Measurements from ENCODE around the gene PSME1. TPM values are rescaled to one million over a fixed set of nuclear protein-coding genes. Genes with fewer than 3 reads are reported as not detected.
A peak's percentile ranks its signal among the peaks of the same experiment; 100 is the strongest.

Gene PSME1
- total and polyA plus RNA-seq, 2 of the 13 experiments (the other 11 are each of a cell fraction or from before 2014, with no cell fraction given) = 159 to 608 TPM

DNA sequence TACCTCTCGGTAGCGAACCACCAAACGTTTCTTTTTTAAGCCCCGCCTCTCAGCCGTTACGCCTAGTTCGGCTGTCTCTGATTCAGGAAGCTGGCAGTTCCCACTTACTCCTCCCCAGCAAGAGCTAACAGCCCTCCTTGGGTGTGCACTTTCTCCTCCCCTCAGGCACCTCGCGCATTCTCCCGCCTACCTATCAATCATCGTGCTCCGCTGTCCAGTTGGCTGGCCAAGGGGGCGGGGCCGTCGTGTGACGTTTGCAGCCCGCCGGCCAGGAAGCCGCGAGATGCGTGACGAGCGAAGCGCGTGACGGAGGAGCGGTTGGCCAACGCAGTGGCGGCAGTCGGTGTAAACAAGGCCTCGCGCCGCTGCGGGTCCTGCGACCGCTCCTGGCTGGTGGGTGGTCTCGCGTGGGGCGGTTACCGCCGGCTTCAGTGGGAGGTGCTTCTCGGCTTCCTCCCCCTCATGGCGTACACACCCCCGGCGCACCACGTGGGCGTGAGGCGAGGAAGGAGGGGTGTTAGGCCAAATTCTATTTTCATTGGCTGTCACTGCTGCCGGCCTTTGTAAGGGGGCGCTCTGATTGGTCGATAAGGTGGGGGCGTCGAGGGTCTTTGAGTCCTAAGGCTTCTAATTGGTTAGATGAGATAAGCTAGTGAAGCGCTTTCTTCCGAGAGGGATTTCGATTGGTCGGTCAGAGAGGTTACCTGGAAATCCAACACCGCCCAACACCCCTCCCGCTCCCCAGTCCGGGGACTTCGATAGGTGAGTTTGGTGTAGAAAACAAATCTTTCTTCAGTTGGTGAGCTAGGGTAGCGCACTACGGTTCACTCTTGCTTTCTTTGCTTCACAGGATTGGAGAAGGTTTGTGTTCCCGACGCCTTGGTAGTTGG lies 21.2 kb upstream of the PSME1 start, which contains the start of the genes DCAF11 and NRL (continued):
- TF ChIP-seq DPF2 (CRISPR knock-in tag; IDR thresholded peaks at IDR 0.05; ENCODE audit: borderline replicate concordance, low read depth) = 0 out of 2 replicates have a peak, but pooled peaks have one; percentile 39
- peak; percentile 95; the same call in 1 of the 2 replicates for TF ChIP-seq ZFP41 (CRISPR knock-in tag; IDR thresholded peaks at IDR 0.05; ENCODE audit: borderline replicate concordance)
- peak; percentile 98 for TF ChIP-seq ZC3H4 (CRISPR knock-in tag; IDR thresholded peaks at IDR 0.05; ENCODE audit: borderline replicate concordance)
- TF ChIP-seq RFXANK (CRISPR knock-in tag; IDR thresholded peaks at IDR 0.05) = peak; percentile 95; the same call in 1 of the 2 replicates
- peak; percentile 53 for TF ChIP-seq POLR2G (IDR thresholded peaks at IDR 0.05; ENCODE audit: low read depth, low read length)
- TF ChIP-seq KAT8 (CRISPR knock-in tag; IDR thresholded peaks at IDR 0.05) = peak; percentile 82
- TF ChIP-seq, protein P1, sequence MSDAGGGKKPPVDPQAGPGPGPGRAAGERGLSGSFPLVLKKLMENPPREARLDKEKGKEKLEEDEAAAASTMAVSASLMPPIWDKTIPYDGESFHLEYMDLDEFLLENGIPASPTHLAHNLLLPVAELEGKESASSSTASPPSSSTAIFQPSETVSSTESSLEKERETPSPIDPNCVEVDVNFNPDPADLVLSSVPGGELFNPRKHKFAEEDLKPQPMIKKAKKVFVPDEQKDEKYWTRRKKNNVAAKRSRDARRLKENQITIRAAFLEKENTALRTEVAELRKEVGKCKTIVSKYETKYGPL (CRISPR knock-in tag; IDR thresholded peaks at IDR 0.05) = peak; percentile 60; the same call in 1 of the 2 replicates
- peak; percentile 99 for TF ChIP-seq PTBP1 (IDR thresholded peaks at IDR 0.05; ENCODE audit: low read depth, low read length, poor library complexity, severe bottlenecking)
- no peak; the same call in 1 of the 2 replicates for TF ChIP-seq ATAD3A (CRISPR knock-in tag; IDR thresholded peaks at IDR 0.05)
- TF ChIP-seq, protein P2, sequence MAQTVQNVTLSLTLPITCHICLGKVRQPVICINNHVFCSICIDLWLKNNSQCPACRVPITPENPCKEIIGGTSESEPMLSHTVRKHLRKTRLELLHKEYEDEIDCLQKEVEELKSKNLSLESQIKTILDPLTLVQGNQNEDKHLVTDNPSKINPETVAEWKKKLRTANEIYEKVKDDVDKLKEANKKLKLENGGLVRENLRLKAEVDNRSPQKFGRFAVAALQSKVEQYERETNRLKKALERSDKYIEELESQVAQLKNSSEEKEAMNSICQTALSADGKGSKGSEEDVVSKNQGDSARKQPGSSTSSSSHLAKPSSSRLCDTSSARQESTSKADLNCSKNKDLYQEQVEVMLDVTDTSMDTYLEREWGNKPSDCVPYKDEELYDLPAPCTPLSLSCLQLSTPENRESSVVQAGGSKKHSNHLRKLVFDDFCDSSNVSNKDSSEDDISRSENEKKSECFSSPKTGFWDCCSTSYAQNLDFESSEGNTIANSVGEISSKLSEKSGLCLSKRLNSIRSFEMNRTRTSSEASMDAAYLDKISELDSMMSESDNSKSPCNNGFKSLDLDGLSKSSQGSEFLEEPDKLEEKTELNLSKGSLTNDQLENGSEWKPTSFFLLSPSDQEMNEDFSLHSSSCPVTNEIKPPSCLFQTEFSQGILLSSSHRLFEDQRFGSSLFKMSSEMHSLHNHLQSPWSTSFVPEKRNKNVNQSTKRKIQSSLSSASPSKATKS (CRISPR knock-in tag; IDR thresholded peaks at IDR 0.05) = no peak
- TF ChIP-seq NAIF1 (CRISPR knock-in tag; IDR thresholded peaks at IDR 0.05; ENCODE audit: borderline replicate concordance) = peak; percentile 99
- TF ChIP-seq TEAD2 (CRISPR knock-in tag; IDR thresholded peaks at IDR 0.05) = peak; percentile 87; the same call in 1 of the 2 replicates
- peak; percentile 77 for TF ChIP-seq CCAR2 (optimal IDR thresholded peaks at IDR 0.05; ENCODE audit: low read depth, low read length)
- TF ChIP-seq HIVEP1 (CRISPR knock-in tag; IDR thresholded peaks at IDR 0.05) = peak; percentile 98
- TF ChIP-seq AGO2 (optimal IDR thresholded peaks at IDR 0.05; ENCODE audit: low read depth, low read length) = peak; percentile 97
- TF ChIP-seq, protein P3, sequence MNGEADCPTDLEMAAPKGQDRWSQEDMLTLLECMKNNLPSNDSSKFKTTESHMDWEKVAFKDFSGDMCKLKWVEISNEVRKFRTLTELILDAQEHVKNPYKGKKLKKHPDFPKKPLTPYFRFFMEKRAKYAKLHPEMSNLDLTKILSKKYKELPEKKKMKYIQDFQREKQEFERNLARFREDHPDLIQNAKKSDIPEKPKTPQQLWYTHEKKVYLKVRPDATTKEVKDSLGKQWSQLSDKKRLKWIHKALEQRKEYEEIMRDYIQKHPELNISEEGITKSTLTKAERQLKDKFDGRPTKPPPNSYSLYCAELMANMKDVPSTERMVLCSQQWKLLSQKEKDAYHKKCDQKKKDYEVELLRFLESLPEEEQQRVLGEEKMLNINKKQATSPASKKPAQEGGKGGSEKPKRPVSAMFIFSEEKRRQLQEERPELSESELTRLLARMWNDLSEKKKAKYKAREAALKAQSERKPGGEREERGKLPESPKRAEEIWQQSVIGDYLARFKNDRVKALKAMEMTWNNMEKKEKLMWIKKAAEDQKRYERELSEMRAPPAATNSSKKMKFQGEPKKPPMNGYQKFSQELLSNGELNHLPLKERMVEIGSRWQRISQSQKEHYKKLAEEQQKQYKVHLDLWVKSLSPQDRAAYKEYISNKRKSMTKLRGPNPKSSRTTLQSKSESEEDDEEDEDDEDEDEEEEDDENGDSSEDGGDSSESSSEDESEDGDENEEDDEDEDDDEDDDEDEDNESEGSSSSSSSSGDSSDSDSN (CRISPR knock-in tag; IDR thresholded peaks at IDR 0.05) = peak; percentile 16; the same call in 1 of the 2 replicates
- TF ChIP-seq KMT2B (CRISPR knock-in tag; IDR thresholded peaks at IDR 0.05) = peak; percentile 96
- TF ChIP-seq NR2F2 (IDR thresholded peaks at IDR 0.05; ENCODE audit: borderline replicate concordance, low read depth) = no peak

Measured in HepG2 (cell line).